Keratinocyte (primary cell): Measurements from ENCODE around the gene C15orf40. TPM values are rescaled to one million over a fixed set of nuclear protein-coding genes. Genes with fewer than 3 reads are reported as not detected.

Experiments
- polyA plus RNA-seq, 5 experiments: library from polyadenylated mRNA; depleted of rRNA in 3 of 5; stranded (reverse) in 3 of 5; stranded (forward) in 1 of 5; unstranded in 1 of 5; fragments of >200 nt; gene quantifications; 1 replicate in 1 of 5; 2 replicates in 3 of 5; 3 replicates in 1 of 5; pipeline versions ENCODE4 v1.2.1 to v1.2.3, GENCODE V29; 2011 to 2012; ENCODE audit warnings: missing spikeins in 2 of 5, low read depth in 1 of 5, low replicate concordance in 1 of 5

Gene C15orf40
- polyA plus RNA-seq, 1 donor (not counting 4 experiments of a cell fraction or from before 2014, with no cell fraction given) = 26.6 TPM

Other genes starting within 250 kb of the C15orf40 start
- gene FSD2, start 205.6 kb downstream of the C15orf40 start, polyA plus RNA-seq = not detected in 3 replicates
- 3.6 to 6.0 TPM (median 4.7 TPM) in 3 replicates for gene WHAMM, start 202.0 kb downstream of the C15orf40 start, polyA plus RNA-seq
- gene HOMER2, start 58.9 kb downstream of the C15orf40 start, polyA plus RNA-seq = 9.6 to 12.4 TPM (median 11.3 TPM) in 3 replicates
- 24.6 to 35.3 TPM (median 27.8 TPM) in 3 replicates for gene RAMAC, start 25.4 kb downstream of the C15orf40 start, polyA plus RNA-seq
- gene BTBD1, start 55.6 kb upstream of the C15orf40 start, polyA plus RNA-seq = 37.8 to 70.5 TPM (median 58.7 TPM) in 3 replicates
- 0.05 TPM in 1 of 3 replicates, not detected in the others for gene TM6SF1, start 96.0 kb upstream of the C15orf40 start, polyA plus RNA-seq
- 13.7 to 35.1 TPM (median 25.2 TPM) in 3 replicates for gene HDGFL3, start 196.2 kb upstream of the C15orf40 start, polyA plus RNA-seq